ENCODE results near the gene RABGGTA.
A peak's percentile ranks its signal among the peaks of the same experiment; 100 is the strongest.

Gene RABGGTA

GRCh38 chr14:24271134-24271833, at the start of gene RABGGTA:
Gene RABGGTA, minus strand, starts transcription at chr14:24271597. Its CDS starts 482 bp downstream, at chr14:24271115.
- DNase-seq: peak; percentile 59

GRCh38 chr14:24317141-24317928, 45.9 kb upstream of the RABGGTA start:
- DNase-seq: no peak

GRCh38 chr14:24316597-24316950, 45.2 kb upstream of the RABGGTA start:
- no peak for DNase-seq

GRCh38 chr14:24315807-24316596, 44.6 kb upstream of the RABGGTA start:
- no peak for DNase-seq

GRCh38 chr14:24315243-24315806, 43.9 kb upstream of the RABGGTA start:
- no peak for DNase-seq

GRCh38 chr14:24314377-24315193, 43.2 kb upstream of the RABGGTA start:
- DNase-seq: no peak

GRCh38 chr14:24313913-24314312, 42.5 kb upstream of the RABGGTA start:
- no peak for DNase-seq

- DNase-seq: no peak
These were observed 41.5 kb upstream of the RABGGTA start for GRCh38 chr14:24312736-24313507.

GRCh38 chr14:24311837-24312615, 40.6 kb upstream of the RABGGTA start:
- DNase-seq: no peak

GRCh38 chr14:24310646-24311604, 39.5 kb upstream of the RABGGTA start, which contains the start of gene LTB4R:
Gene LTB4R, plus strand, starts transcription at chr14:24311502. Its CDS starts 4,150 bp downstream, at chr14:24315652.
- no peak for DNase-seq

- DNase-seq: no peak
These were observed 38.9 kb upstream of the RABGGTA start for GRCh38 chr14:24310265-24310645.

- no peak for DNase-seq
These were observed 38.3 kb upstream of the RABGGTA start, which contains the start of gene LTB4R2 for GRCh38 chr14:24309538-24310264. Gene LTB4R2, plus strand, starts transcription at chr14:24310140. Its CDS starts 525 bp downstream, at chr14:24310665.

GRCh38 chr14:24308342-24309124, 37.1 kb upstream of the RABGGTA start:
- no peak for DNase-seq

- peak; percentile 27 for DNase-seq
These were observed 36.4 kb upstream of the RABGGTA start, which contains the start of gene CIDEB for GRCh38 chr14:24307575-24308341. Gene CIDEB, minus strand, starts transcription at chr14:24307977. Its CDS starts 119 bp downstream, at chr14:24307858.

GRCh38 chr14:24307156-24307574, 35.8 kb upstream of the RABGGTA start:
- DNase-seq: no peak

GRCh38 chr14:24304019-24304387, 32.6 kb upstream of the RABGGTA start:
- no peak for DNase-seq
